Bone marrow (tissue), 2 donors: ENCODE results near the gene QARS1.

ENCODE experiments used
- DNase-seq, 2 donors: peaks; one replicate each; lab custom pipeline; 2025; lab: John Stamatoyannopoulos, UW

The QARS1 gene

DNA sequence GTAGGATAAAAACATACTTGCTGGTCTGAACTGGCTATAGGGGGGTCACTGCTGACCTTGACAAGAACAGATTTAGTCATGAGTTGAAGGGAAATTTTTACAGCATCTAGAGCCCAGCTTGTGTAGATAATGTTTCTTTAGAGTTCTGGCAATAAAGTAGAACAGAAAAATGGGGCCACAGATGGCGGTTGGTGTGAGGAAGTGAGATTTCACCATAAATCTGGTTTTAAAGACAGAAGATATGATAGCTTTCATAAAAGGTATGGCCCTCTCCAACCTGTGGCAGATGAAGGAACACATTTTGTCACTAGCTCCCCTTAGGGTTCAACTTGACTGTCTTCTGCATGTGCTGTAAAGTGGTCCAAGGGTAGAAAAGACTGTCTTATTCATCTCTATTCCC, 51.0 kb downstream of the QARS1 start:
- DNase-seq = no peak
